Small intestine (tissue), 7 donors: ENCODE data around the gene PKMYT1. TPM values are rescaled to one million over a fixed set of nuclear protein-coding genes. Genes with fewer than 3 reads are reported as not detected.

Source experiments
- DNase-seq, 2 donors: peaks; one replicate each; pipeline versions ENCODE4 v3.0.0 to v3.0.0-alpha.2; 2013
- FAIRE-seq: peaks from 2 replicates; lab custom pipeline; 2012; peaks lifted over from hg19 to GRCh38; lab: Jason Lieb, UNC
- H3K27ac ChIP-seq, 3 donors: one replicate each; pipeline ENCODE4 v1.5.1; 2013; ENCODE audit warnings: low read length in 2 of 3, mild to moderate bottlenecking in 2 of 3, control low read depth in 1 of 3, inconsistent platforms in 1 of 3, low read depth in 1 of 3, moderate library complexity in 1 of 3
- H3K27me3 ChIP-seq, 3 donors: one replicate each; pipeline ENCODE4 v1.6.1; 2013; ENCODE audit warnings: low read length in 3 of 3, inconsistent platforms in 1 of 3; ENCODE audit not compliant: control insufficient read depth in 3 of 3, insufficient read depth in 3 of 3
- H3K36me3 ChIP-seq, 3 donors: one replicate each; pipeline ENCODE4 v1.6.1; 2013; ENCODE audit warnings: low read length in 3 of 3, inconsistent platforms in 1 of 3, low read depth in 1 of 3, mild to moderate bottlenecking in 1 of 3, moderate library complexity in 1 of 3; ENCODE audit not compliant: control insufficient read depth in 3 of 3, insufficient read depth in 2 of 3
- H3K4me1 ChIP-seq, 3 donors: one replicate each; pipeline ENCODE4 v1.6.1; 2013; ENCODE audit warnings: low read length in 2 of 3, inconsistent platforms in 1 of 3, low read depth in 1 of 3, mild to moderate bottlenecking in 1 of 3, moderate library complexity in 1 of 3; ENCODE audit not compliant: control insufficient read depth in 3 of 3, insufficient read depth in 2 of 3
- H3K4me3 ChIP-seq, 3 donors: one replicate each; pipeline ENCODE4 v1.5.1; 2013; ENCODE audit warnings: low read length in 3 of 3, control low read depth in 1 of 3, inconsistent platforms in 1 of 3, low read depth in 1 of 3, mild to moderate bottlenecking in 1 of 3, moderate library complexity in 1 of 3
- H3K9me3 ChIP-seq, 2 donors: one replicate each; pipeline ENCODE4 v1.6.1; 2013; ENCODE audit warnings: low read depth in 1 of 2, low read length in 1 of 2; ENCODE audit not compliant: control insufficient read depth in 2 of 2, insufficient read depth in 1 of 2
- WGBS, 3 donors: extraction: QIAGEN DNeasy Blood & Tissue Kit; methylation state at CpG; one replicate each; pipeline ENCODE4 v1.1.7; 2013; 5-methylcytosine and 5-hydroxymethylcytosine counted together
- polyA plus RNA-seq, 4 donors: library from polyadenylated mRNA; stranded (reverse) in 3 of 4; unstranded in 1 of 4; fragments of 200-250 nt in 3 of 4; fragments of 120-200 nt in 1 of 4; gene quantifications; one replicate each; pipeline versions ENCODE4 v1.2.1 to v1.2.3, GENCODE V29; 2013
- donor health status: healthy with polysubstance abuse.
- donor health status: control.
- donor health status: control.
- donor health status: Bipolar disorder and iron deficiency.
- donor health status: healthy.

PKMYT1 gene
- polyA plus RNA-seq, 4 donors, result 2.5 to 24.7 (median 7.0) TPM

- 30 to 54% (median 50%) methylated on average over 12 of the region's 12 CpGs for WGBS, 3 donors
Measured at GRCh38 chr16:3013998-3014690, 33.9 kb upstream of the PKMYT1 start.

GRCh38 chr16:3013491-3013951, 33.3 kb upstream of the PKMYT1 start:
- Histone ChIP-seq H3K27me3 (peaks cover 0 to 27% (median 6%) of the 10 kb centered on the region in 3 donors), H3K4me1 (peaks cover 0 to 67% (median under 1%) of the 10 kb centered on the region in 3 donors), H3K36me3 (peaks cover 0 to 10% (median 0%) of the 10 kb centered on the region in 3 donors), H3K9me3 (no peaks in the 10 kb centered on the region), H3K27ac (peak overlapping the region in 1 of 3 donors; percentile 69), H3K4me3 (no peak overlapping the region)
- DNase-seq (no peak), FAIRE-seq (no peak)
- WGBS, 3 donors, result 66 to 78% (median 74%) methylated on average over 20 to 27 of the region's 27 CpGs

More at GRCh38 chr16:3013998-3014690, 33.9 kb upstream of the PKMYT1 start:
- DNase-seq (no peak), FAIRE-seq (no peak)
- H3K36me3 ChIP-seq, result peaks cover 0 to 10% (median 0%) of the 10 kb centered on the region in 3 donors
- no peak overlapping the region for H3K27ac ChIP-seq
- H3K4me3 ChIP-seq, result no peak overlapping the region
- peaks cover 0 to 64% (median 0%) of the 10 kb centered on the region in 3 donors for H3K4me1 ChIP-seq
- no peaks in the 10 kb centered on the region for H3K9me3 ChIP-seq
- H3K27me3 ChIP-seq, result peaks cover 0 to 29% (median 6%) of the 10 kb centered on the region in 3 donors

- H3K27me3 ChIP-seq, result peaks cover 0 to 21% (median 6%) of the 10 kb centered on the region in 3 donors
- H3K4me1 ChIP-seq, result peaks cover 5 to 67% (median 6%) of the 10 kb centered on the region in 3 donors
- peak within 1 kb of the TSS in 1 of 3 donors; percentile 69 for H3K27ac ChIP-seq
- DNase-seq (peak; percentile 77), FAIRE-seq (no peak)
- peaks cover 0 to 10% (median 0%) of the 10 kb centered on the region in 3 donors for H3K36me3 ChIP-seq
- peak within 1 kb of the TSS in 1 of 3 donors; percentile 28 for H3K4me3 ChIP-seq
- 17 to 33% (median 32%) methylated on average over 22 to 27 of the region's 27 CpGs for WGBS, 3 donors
- H3K9me3 ChIP-seq, result no peaks in the 10 kb centered on the region
Measured at GRCh38 chr16:3012828-3013420, 32.7 kb upstream of the PKMYT1 start, which contains the start of gene CLDN9. Gene CLDN9 (plus strand): TSS chr16:3012923. CDS start chr16:3013363, 440 bp downstream.

GRCh38 chr16:3012246-3012645, 32.0 kb upstream of the PKMYT1 start:
- H3K27me3 ChIP-seq, result peaks cover 0 to 19% (median 6%) of the 10 kb centered on the region in 3 donors

GRCh38 chr16:3010510-3010909, 30.3 kb upstream of the PKMYT1 start:
- Histone ChIP-seq H3K4me1 (peaks cover 5 to 65% (median 7%) of the 10 kb centered on the region in 3 donors), H3K27ac (peak overlapping the region in 1 of 3 donors; percentile 97), H3K9me3 (no peaks in the 10 kb centered on the region), H3K4me3 (no peak overlapping the region), H3K27me3 (peaks cover 0 to 19% (median 6%) of the 10 kb centered on the region in 3 donors), H3K36me3 (peaks cover 0 to 18% (median 0%) of the 10 kb centered on the region in 3 donors)
- FAIRE-seq, result no peak
- no peak for DNase-seq
- 84 to 97% (median 90%) methylated on average over 8 of the region's 8 CpGs for WGBS, 3 donors

More at GRCh38 chr16:3012246-3012645, 32.0 kb upstream of the PKMYT1 start:
- Histone ChIP-seq H3K9me3 (no peaks in the 10 kb centered on the region), H3K4me1 (peaks cover 5 to 65% (median 7%) of the 10 kb centered on the region in 3 donors), H3K4me3 (peak overlapping the region in 1 of 3 donors; percentile 28), H3K27ac (peak overlapping the region in 1 of 3 donors; percentile 69), H3K36me3 (peaks cover 0 to 10% (median 0%) of the 10 kb centered on the region in 3 donors)
- peak in 1 of 2 donors; percentile 61 for DNase-seq
- 11 to 22% (median 13%) methylated on average over 17 to 19 of the region's 19 CpGs for WGBS, 3 donors
- FAIRE-seq, result no peak

GRCh38 chr16:3009568-3010390, 29.5 kb upstream of the PKMYT1 start:
- Histone ChIP-seq H3K9me3 (no peaks in the 10 kb centered on the region), H3K27me3 (peaks cover 0 to 19% (median 6%) of the 10 kb centered on the region in 3 donors), H3K27ac (peak overlapping the region in 1 of 3 donors; percentile 97), H3K4me1 (peaks cover 5 to 65% (median 7%) of the 10 kb centered on the region in 3 donors), H3K4me3 (peak overlapping the region in 1 of 3 donors; percentile 9), H3K36me3 (peaks cover 0 to 14% (median 0%) of the 10 kb centered on the region in 3 donors)
- 29 to 49% (median 48%) methylated on average over 21 of the region's 21 CpGs for WGBS, 3 donors
- peak in 1 of 2 donors; percentile 93 for DNase-seq
- no peak for FAIRE-seq

- Histone ChIP-seq H3K4me3 (peak overlapping the region in 1 of 3 donors; percentile 24), H3K27ac (peak overlapping the region; percentile 94 to 98 (median 97)), H3K36me3 (peaks cover 0 to 10% (median 0%) of the 10 kb centered on the region in 3 donors), H3K4me1 (peaks cover 5 to 56% (median 7%) of the 10 kb centered on the region in 3 donors), H3K27me3 (peaks cover 0 to 15% (median 6%) of the 10 kb centered on the region in 3 donors), H3K9me3 (no peaks in the 10 kb centered on the region)
- FAIRE-seq (no peak), DNase-seq (no peak)
- 63 to 73% (median 71%) methylated on average over 4 of the region's 4 CpGs for WGBS, 3 donors
Measured at GRCh38 chr16:3008690-3009037, 28.4 kb upstream of the PKMYT1 start.
